Smooth muscle cell (in vitro differentiated cells): ENCODE measurements around the gene LRBA. TPM values are rescaled to one million over a fixed set of nuclear protein-coding genes. Genes with fewer than 3 reads are reported as not detected.

Source experiments
- DNase-seq: peaks from one replicate; lab custom pipeline; 2025; ENCODE audit not compliant: unreplicated experiment; lab: John Stamatoyannopoulos, UW
- H2AFZ ChIP-seq: fragments of 200-600 bp; sonication (generic); 2 replicates; pipeline ENCODE4 v1.6.0; 2016; ENCODE audit warnings: antibody characterized with exemption, low read depth, mild to moderate bottlenecking
- H3F3A ChIP-seq: fragments of 200-600 bp; sonication (generic); 2 replicates; pipeline ENCODE4 v1.6.0; 2017; ENCODE audit warnings: antibody characterized with exemption, low read depth
- H3K27ac ChIP-seq: fragments of 200-600 bp; sonication (generic); 2 replicates; pipeline ENCODE4 v1.5.1; 2016; ENCODE audit warnings: low read depth, mild to moderate bottlenecking
- H3K27me3 ChIP-seq: fragments of 200-600 bp; sonication (generic); 2 replicates; pipeline ENCODE4 v1.6.1; 2016; ENCODE audit warnings: low read depth, mild to moderate bottlenecking
- H3K36me3 ChIP-seq: fragments of 200-600 bp; sonication (generic); 2 replicates; pipeline ENCODE4 v1.5.1; 2016; ENCODE audit warnings: low read depth
- H3K4me1 ChIP-seq: fragments of 200-600 bp; sonication (generic); 2 replicates; pipeline ENCODE4 v1.5.1; 2016; ENCODE audit warnings: low read depth
- H3K4me2 ChIP-seq: fragments of 200-600 bp; sonication (generic); 2 replicates; pipeline ENCODE4 v1.6.0; 2016; ENCODE audit warnings: mild to moderate bottlenecking
- H3K4me3 ChIP-seq: fragments of 200-600 bp; sonication (generic); 2 replicates; pipeline ENCODE4 v1.5.1; 2016; ENCODE audit warnings: mild to moderate bottlenecking
- H3K79me2 ChIP-seq: fragments of 200-600 bp; sonication (generic); 2 replicates; pipeline ENCODE4 v1.6.0; 2016; ENCODE audit warnings: low read depth, mild to moderate bottlenecking
- H3K9ac ChIP-seq: fragments of 200-600 bp; sonication (generic); 2 replicates; pipeline ENCODE4 v1.6.0; 2016; ENCODE audit warnings: low read depth
- H3K9me3 ChIP-seq: fragments of 200-600 bp; sonication (generic); replicated peaks from 2 replicates; pipeline ENCODE4 v1.5.1; 2016; ENCODE audit warnings: low read depth
- H4K20me1 ChIP-seq: fragments of 200-600 bp; sonication (generic); 2 replicates; pipeline ENCODE4 v1.6.0; 2016; ENCODE audit warnings: low read depth
- CTCF ChIP-seq: fragments of 200-600 bp; sonication (generic); IDR thresholded peaks from 2 replicates; pipeline ENCODE4 v1.5.1; 2017; ENCODE audit warnings: borderline replicate concordance, mild to moderate bottlenecking, antibody characterized with exemption; ENCODE audit not compliant: insufficient read depth, poor library complexity, severe bottlenecking
- WGBS: methylation state at CpG from one replicate; pipeline ENCODE4 v1.1.7; 2016; ENCODE audit warnings: low lambda C conversion rate; 5-methylcytosine and 5-hydroxymethylcytosine counted together
- polyA plus RNA-seq: library from polyadenylated mRNA; unstranded; fragments of >200 nt; fragmentation: Nextera tagmentation; extraction: Ambion mirVana; gene quantifications from 2 replicates; pipeline ENCODE4 v1.2.1, GENCODE V29; 2016
- total RNA-seq: library from RNA; depleted of rRNA; stranded (reverse); fragments of >200 nt; gene quantifications from 2 replicates; pipeline ENCODE4 v1.2.3, GENCODE V29; 2014

The LRBA gene
- total and polyA plus RNA-seq, 2 experiments from 2014 or later, result 1.6 to 26.2 TPM

- H4K20me1 ChIP-seq, result peaks cover 6% of the 10 kb centered on the region
- no peak overlapping the region for H2AFZ ChIP-seq
- H3K4me3 ChIP-seq, result no peak overlapping the region
- H3K4me1 ChIP-seq, result no peaks in the 10 kb centered on the region
- no peaks in the 10 kb centered on the region for H3K36me3 ChIP-seq
- no peak overlapping the region for H3K27ac ChIP-seq
- WGBS, result 91% methylated on average over 6 of the region's 6 CpGs
- no peaks in the 10 kb centered on the region for H3F3A ChIP-seq
- no peak overlapping the region for H3K4me2 ChIP-seq
- no peak for DNase-seq
- H3K79me2 ChIP-seq, result peaks cover 8% of the 10 kb centered on the region
- no peak for TF ChIP-seq CTCF
- no peak overlapping the region for H3K9ac ChIP-seq
- H3K27me3 ChIP-seq, result no peaks in the 10 kb centered on the region
- no peaks in the 10 kb centered on the region for H3K9me3 ChIP-seq
Measured at GRCh38 chr4:150952167-150952845, 62.8 kb downstream of the LRBA start.

GRCh38 chr4:150950657-150951288 is 64.3 kb downstream of the LRBA start:
- H3K27ac ChIP-seq, result no peak overlapping the region
- 100% methylated on average over 2 of the region's 2 CpGs for WGBS
- no peak for TF ChIP-seq CTCF
- H3K4me3 ChIP-seq, result no peak overlapping the region
- no peaks in the 10 kb centered on the region for H3K9me3 ChIP-seq
- H4K20me1 ChIP-seq, result peaks cover 14% of the 10 kb centered on the region
- H2AFZ ChIP-seq, result no peak overlapping the region
- H3K9ac ChIP-seq, result no peak overlapping the region
- no peaks in the 10 kb centered on the region for H3K36me3 ChIP-seq
- peaks cover 8% of the 10 kb centered on the region for H3K79me2 ChIP-seq
- no peaks in the 10 kb centered on the region for H3F3A ChIP-seq
- DNase-seq, result no peak
- H3K4me1 ChIP-seq, result no peaks in the 10 kb centered on the region
- H3K4me2 ChIP-seq, result no peak overlapping the region
- H3K27me3 ChIP-seq, result no peaks in the 10 kb centered on the region

- no peak for DNase-seq
- no peaks in the 10 kb centered on the region for H3K4me1 ChIP-seq
- no peak overlapping the region for H3K27ac ChIP-seq
- H3K9ac ChIP-seq, result no peak overlapping the region
- no peak overlapping the region for H3K4me2 ChIP-seq
- no peaks in the 10 kb centered on the region for H3K27me3 ChIP-seq
- H3K4me3 ChIP-seq, result no peak overlapping the region
- H3K79me2 ChIP-seq, result peaks cover 8% of the 10 kb centered on the region
- H4K20me1 ChIP-seq, result peaks cover 14% of the 10 kb centered on the region
- H3F3A ChIP-seq, result no peaks in the 10 kb centered on the region
- TF ChIP-seq CTCF, result no peak
- H3K36me3 ChIP-seq, result no peaks in the 10 kb centered on the region
- no peaks in the 10 kb centered on the region for H3K9me3 ChIP-seq
- H2AFZ ChIP-seq, result no peak overlapping the region
Measured at GRCh38 chr4:150949943-150950342, 65.1 kb downstream of the LRBA start.

GRCh38 chr4:150949342-150949741 is 65.7 kb downstream of the LRBA start:
- Histone ChIP-seq H2AFZ (no peak overlapping the region), H3K27ac (no peak overlapping the region), H3K9me3 (no peaks in the 10 kb centered on the region), H3K79me2 (peaks cover 8% of the 10 kb centered on the region), H3K4me3 (no peak overlapping the region), H3F3A (no peaks in the 10 kb centered on the region), H3K4me1 (no peaks in the 10 kb centered on the region), H3K27me3 (no peaks in the 10 kb centered on the region), H4K20me1 (peaks cover 14% of the 10 kb centered on the region), H3K4me2 (no peak overlapping the region), H3K9ac (no peak overlapping the region), H3K36me3 (no peaks in the 10 kb centered on the region)
- no peak for DNase-seq
- 92% methylated on average over 2 of the region's 2 CpGs for whole genome bisulfite sequencing
- TF ChIP-seq CTCF, result no peak
